GM12872 (cell line): ENCODE results near the gene TMEM222.

Source experiments
- CTCF ChIP-seq: IDR thresholded peaks from 3 replicates; pipeline ENCODE4 v1.5.1; 2011; ENCODE audit warnings: low read depth, mild to moderate bottlenecking, low read length, moderate library complexity; ENCODE audit not compliant: insufficient read depth

The TMEM222 gene

GRCh38 chr1:27314737-27315136, 7.2 kb upstream of the TMEM222 start:
- no peak for TF ChIP-seq CTCF

- no peak for TF ChIP-seq CTCF
Observed at GRCh38 chr1:27316860-27317259, 5.1 kb upstream of the TMEM222 start.

GRCh38 chr1:27318136-27318535, 3.8 kb upstream of the TMEM222 start:
- TF ChIP-seq CTCF = no peak

GRCh38 chr1:27318596-27318995, 3.4 kb upstream of the TMEM222 start:
- no peak for TF ChIP-seq CTCF

GRCh38 chr1:27322569-27323240, 742 bp downstream of the TMEM222 start:
- TF ChIP-seq CTCF = no peak

- no peak for TF ChIP-seq CTCF
Observed at GRCh38 chr1:27325286-27325685, 3.3 kb downstream of the TMEM222 start.

- no peak for TF ChIP-seq CTCF
Observed at GRCh38 chr1:27327964-27328363, 6.0 kb downstream of the TMEM222 start.

GRCh38 chr1:27330786-27331185, 8.8 kb downstream of the TMEM222 start:
- no peak for TF ChIP-seq CTCF
